K562 (cell line): Measurements from ENCODE around the gene APC2. TPM values are rescaled to one million over a fixed set of nuclear protein-coding genes. Genes with fewer than 3 reads are reported as not detected.

ENCODE experiments used
- ATF1 ChIP-seq, 2 experiments: fragments of 450-650 bp in 1 of 2; IDR thresholded peaks; 2 replicates each; pipeline ENCODE4 v1.6.1; 2016; ENCODE audit warnings: missing compliant biosample characterization in 1 of 2, missing genetic modification characterization in 1 of 2
- ATF3 ChIP-seq, 2 experiments: fragments of 450-650 bp in 1 of 2; sonication (generic) in 1 of 2; formaldehyde crosslinking in 1 of 2; IDR thresholded peaks in 1 of 2; conservative IDR thresholded peaks in 1 of 2; 2 replicates each; pipeline versions ENCODE4 v1.6.1 to v1.8.1; 2016 to 2023; ENCODE audit warnings: mild to moderate bottlenecking in 2 of 2, moderate library complexity in 2 of 2, inconsistent platforms in 1 of 2, missing genetic modification reagents in 1 of 2
- BCOR ChIP-seq: fragments of 450-650 bp; IDR thresholded peaks from 2 replicates; pipeline ENCODE4 v1.6.1; 2016
- EGR1 ChIP-seq: fragments of 450-650 bp; conservative IDR thresholded peaks from 2 replicates; pipeline ENCODE4 v1.6.1; 2017; ENCODE audit warnings: mild to moderate bottlenecking
- FOXK1 ChIP-seq: sonication (generic); formaldehyde crosslinking; IDR thresholded peaks from 2 replicates; pipeline ENCODE4 v1.8.0; 2022; ENCODE audit warnings: missing genetic modification reagents, mild to moderate bottlenecking, borderline replicate concordance
- KAT7 ChIP-seq: sonication (generic); formaldehyde crosslinking; IDR thresholded peaks from 2 replicates; pipeline ENCODE4 v1.8.0; 2022; ENCODE audit warnings: missing genetic modification reagents, mild to moderate bottlenecking, borderline replicate concordance
- MEF2D ChIP-seq: conservative IDR thresholded peaks from 2 replicates; pipeline ENCODE4 v1.6.1; 2016; ENCODE audit warnings: low read depth, missing genetic modification characterization, missing compliant biosample characterization
- NEUROD1 ChIP-seq: fragments of 150-350 bp; IDR thresholded peaks from 2 replicates; pipeline ENCODE4 v1.6.1; 2014; ENCODE audit warnings: borderline replicate concordance, low read length, low read depth; ENCODE audit not compliant: partially characterized antibody
- RBBP5 ChIP-seq: fragments of 200-600 bp; sonication (generic); IDR thresholded peaks from 2 replicates; pipeline ENCODE4 v1.6.1; 2012; ENCODE audit warnings: borderline replicate concordance, mild to moderate bottlenecking, low read length, control low read depth, inconsistent platforms; ENCODE audit not compliant: insufficient read depth, poor library complexity, severe bottlenecking
- SMAD1 ChIP-seq: fragments of 150-350 bp; IDR thresholded peaks from 2 replicates; pipeline ENCODE4 v1.6.1; 2014; ENCODE audit warnings: low read length, low read depth; ENCODE audit not compliant: partially characterized antibody
- SMAD4 ChIP-seq: fragments of 250-450 bp; sonication (Bioruptor Pico); conservative IDR thresholded peaks from 2 replicates; pipeline ENCODE4 v1.8.0; 2021; ENCODE audit warnings: inconsistent platforms, mild to moderate bottlenecking, moderate library complexity
- SMC3 ChIP-seq: conservative IDR thresholded peaks from 2 replicates; pipeline ENCODE4 v1.6.1; 2011; ENCODE audit warnings: low read depth, low read length, improper control_type of control experiment; ENCODE audit not compliant: insufficient read depth
- TAF1 ChIP-seq: IDR thresholded peaks from 2 replicates; pipeline ENCODE4 v1.6.1; 2011; ENCODE audit warnings: mild to moderate bottlenecking, low read length, moderate library complexity; ENCODE audit not compliant: insufficient read depth, control insufficient read depth, severe bottlenecking; ENCODE audit errors: extremely low read depth
- TBP ChIP-seq: optimal IDR thresholded peaks from 2 replicates; pipeline ENCODE3; 2011; ENCODE audit warnings: low read depth, low read length, improper control_type of control experiment
- ZBED1 ChIP-seq: IDR thresholded peaks from 2 replicates; pipeline ENCODE4 v1.6.1; 2014
- ZNF121 ChIP-seq: sonication (generic); formaldehyde crosslinking; conservative IDR thresholded peaks from 2 replicates; pipeline ENCODE4 v1.8.0; 2022; ENCODE audit warnings: missing genetic modification reagents
- ZNF282 ChIP-seq: sonication (generic); formaldehyde crosslinking; IDR thresholded peaks from 2 replicates; pipeline ENCODE4 v1.8.1; 2023; ENCODE audit warnings: missing genetic modification reagents
- ZNF583 ChIP-seq: fragments of 250-450 bp; sonication (Bioruptor Pico); IDR thresholded peaks from 2 replicates; pipeline ENCODE4 v1.4.0; 2020
- polyA plus RNA-seq, 8 experiments: library from polyadenylated mRNA; depleted of rRNA in 4 of 8; stranded (reverse) in 5 of 8; unstranded in 3 of 8; fragments of >200 nt; fragmentation: Nextera tagmentation in 2 of 8; fragmentation: Illumina TruSeq in 1 of 8; extraction: Ambion mirVana in 2 of 8; extraction: Trizol in 1 of 8; gene quantifications; 2 replicates each; pipeline versions ENCODE4 v1.2.1 to v1.2.3, GENCODE V29; 2011 to 2014; ENCODE audit warnings: inconsistent platforms in 1 of 8, missing spikeins in 1 of 8
- total RNA-seq, 7 experiments: library from RNA; depleted of rRNA in 6 of 7; stranded (reverse); fragments of >200 nt in 6 of 7; fragmentation: Illumina TruSeq in 2 of 7; extraction: Trizol in 2 of 7; gene quantifications; 2 replicates each; pipeline versions ENCODE4 v1.2.1 to v1.2.3, GENCODE V29; 2011 to 2021; ENCODE audit warnings: low replicate concordance in 1 of 7
- TF ChIP-seq, protein P1 (sequence below), 2 experiments: fragments of 450-650 bp; IDR thresholded peaks; 2 replicates each; pipeline ENCODE4 v1.6.1; 2018; ENCODE audit warnings: mild to moderate bottlenecking in 2 of 2, low read depth in 1 of 2; ENCODE audit not compliant: partially characterized antibody in 2 of 2
- TF ChIP-seq, protein P2 (sequence below): conservative IDR thresholded peaks from 2 replicates; pipeline ENCODE4 v1.6.1; 2011; ENCODE audit warnings: low read depth, mild to moderate bottlenecking, low read length; ENCODE audit not compliant: control insufficient read depth

APC2 gene
- total and polyA plus RNA-seq, 9 of the 15 experiments (the other 6 are each of a cell fraction or from before 2014, with no cell fraction given), result 0.01 to 0.40 (median 0.05) TPM; not detected in 3

GRCh38 chr19:1406774-1407527 lies 43.0 kb upstream of the APC2 start (continued):
- TF ChIP-seq, protein P1, sequence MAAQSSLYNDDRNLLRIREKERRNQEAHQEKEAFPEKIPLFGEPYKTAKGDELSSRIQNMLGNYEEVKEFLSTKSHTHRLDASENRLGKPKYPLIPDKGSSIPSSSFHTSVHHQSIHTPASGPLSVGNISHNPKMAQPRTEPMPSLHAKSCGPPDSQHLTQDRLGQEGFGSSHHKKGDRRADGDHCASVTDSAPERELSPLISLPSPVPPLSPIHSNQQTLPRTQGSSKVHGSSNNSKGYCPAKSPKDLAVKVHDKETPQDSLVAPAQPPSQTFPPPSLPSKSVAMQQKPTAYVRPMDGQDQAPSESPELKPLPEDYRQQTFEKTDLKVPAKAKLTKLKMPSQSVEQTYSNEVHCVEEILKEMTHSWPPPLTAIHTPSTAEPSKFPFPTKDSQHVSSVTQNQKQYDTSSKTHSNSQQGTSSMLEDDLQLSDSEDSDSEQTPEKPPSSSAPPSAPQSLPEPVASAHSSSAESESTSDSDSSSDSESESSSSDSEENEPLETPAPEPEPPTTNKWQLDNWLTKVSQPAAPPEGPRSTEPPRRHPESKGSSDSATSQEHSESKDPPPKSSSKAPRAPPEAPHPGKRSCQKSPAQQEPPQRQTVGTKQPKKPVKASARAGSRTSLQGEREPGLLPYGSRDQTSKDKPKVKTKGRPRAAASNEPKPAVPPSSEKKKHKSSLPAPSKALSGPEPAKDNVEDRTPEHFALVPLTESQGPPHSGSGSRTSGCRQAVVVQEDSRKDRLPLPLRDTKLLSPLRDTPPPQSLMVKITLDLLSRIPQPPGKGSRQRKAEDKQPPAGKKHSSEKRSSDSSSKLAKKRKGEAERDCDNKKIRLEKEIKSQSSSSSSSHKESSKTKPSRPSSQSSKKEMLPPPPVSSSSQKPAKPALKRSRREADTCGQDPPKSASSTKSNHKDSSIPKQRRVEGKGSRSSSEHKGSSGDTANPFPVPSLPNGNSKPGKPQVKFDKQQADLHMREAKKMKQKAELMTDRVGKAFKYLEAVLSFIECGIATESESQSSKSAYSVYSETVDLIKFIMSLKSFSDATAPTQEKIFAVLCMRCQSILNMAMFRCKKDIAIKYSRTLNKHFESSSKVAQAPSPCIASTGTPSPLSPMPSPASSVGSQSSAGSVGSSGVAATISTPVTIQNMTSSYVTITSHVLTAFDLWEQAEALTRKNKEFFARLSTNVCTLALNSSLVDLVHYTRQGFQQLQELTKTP (IDR thresholded peaks at IDR 0.05; ENCODE audit: low read depth in 1 of 2, partially characterized antibody in 2 of 2), result peak in 1 of 2 experiments; percentile 34
- TF ChIP-seq MEF2D, result peak; percentile 73; the same call in 1 of the 2 replicates
- peak; percentile 86 for TF ChIP-seq SMAD4
- TF ChIP-seq, protein P2, sequence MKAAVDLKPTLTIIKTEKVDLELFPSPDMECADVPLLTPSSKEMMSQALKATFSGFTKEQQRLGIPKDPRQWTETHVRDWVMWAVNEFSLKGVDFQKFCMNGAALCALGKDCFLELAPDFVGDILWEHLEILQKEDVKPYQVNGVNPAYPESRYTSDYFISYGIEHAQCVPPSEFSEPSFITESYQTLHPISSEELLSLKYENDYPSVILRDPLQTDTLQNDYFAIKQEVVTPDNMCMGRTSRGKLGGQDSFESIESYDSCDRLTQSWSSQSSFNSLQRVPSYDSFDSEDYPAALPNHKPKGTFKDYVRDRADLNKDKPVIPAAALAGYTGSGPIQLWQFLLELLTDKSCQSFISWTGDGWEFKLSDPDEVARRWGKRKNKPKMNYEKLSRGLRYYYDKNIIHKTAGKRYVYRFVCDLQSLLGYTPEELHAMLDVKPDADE, result peak; percentile 82
- TF ChIP-seq ATF1 (CRISPR knock-in tag; IDR thresholded peaks at IDR 0.05), result no peak
- peak; percentile 85 for TF ChIP-seq ATF1 (tag; IDR thresholded peaks at IDR 0.05)
- peak; percentile 57; the same call in 1 of the 2 replicates for TF ChIP-seq ZBED1
- peak; percentile 86 for TF ChIP-seq ZNF121
- TF ChIP-seq SMAD1, result peak; percentile 49
- peak; percentile 85; the same call in 1 of the 2 replicates for TF ChIP-seq ZNF583 (CRISPR knock-in tag)
- TF ChIP-seq TAF1, result peak; percentile 26
- peak; percentile 79; the same call in 1 of the 2 replicates for TF ChIP-seq FOXK1 (CRISPR knock-in tag)
- TF ChIP-seq NEUROD1, result no peak
- peak; percentile 37; the same call in 1 of the 2 replicates for TF ChIP-seq ZNF282 (CRISPR knock-in tag)
- peak; percentile 68; the same call in 1 of the 2 replicates for TF ChIP-seq BCOR
- TF ChIP-seq SMC3, result 0 out of 2 replicates have a peak, but pooled peaks have one; percentile 18
- TF ChIP-seq EGR1, result peak; percentile 62
- peak; percentile 76; the same call in 1 of the 2 replicates for TF ChIP-seq KAT7
- peak; percentile 16; the same call in 1 of the 2 replicates for TF ChIP-seq ATF3 (IDR thresholded peaks at IDR 0.05)
- TF ChIP-seq ATF3 (CRISPR knock-in tag; conservative IDR thresholded peaks at IDR 0.05), result 0 out of 2 replicates have a peak, but pooled peaks have one; percentile 57
- TF ChIP-seq RBBP5, result peak; percentile 24
- peak; percentile 74 for TF ChIP-seq TBP
